SK-N-SH (cell line): ENCODE measurements around the gene ADAMTS4. TPM values are rescaled to one million over a fixed set of nuclear protein-coding genes. Genes with fewer than 3 reads are reported as not detected.
A peak's percentile ranks its signal among the peaks of the same experiment; 100 is the strongest.
"Not testable (repeated sequence)": the region's sequence is repeated elsewhere in the genome, so short reads cannot be mapped to it uniquely, and the experiment has no call there.

Source experiments
- CTCF ChIA-PET: fragments of 300-600, 350-600 bp; formaldehyde crosslinking; extraction: SDS; loops from one replicate; lab custom pipeline; 2021; lab: Yijun Ruan, JAX
- POLR2A ChIA-PET: fragments of 350-600 bp; sonication (Branson Sonifier 250); formaldehyde crosslinking; extraction: SDS; loops from one replicate; lab custom pipeline; 2020; ENCODE audit warnings: antibody characterized with exemption, inconsistent platforms; lab: Yijun Ruan, JAX
- DNase-seq: peaks from one replicate; pipeline ENCODE4 v3.0.0; 2012
- H2AFZ ChIP-seq: fragments of 200-600 bp; sonication (generic); 2 replicates; pipeline ENCODE4 v1.8.1; 2016; ENCODE audit warnings: antibody characterized with exemption, mild to moderate bottlenecking, low read depth
- H3F3A ChIP-seq: fragments of 200-600 bp; sonication (generic); replicated peaks from 2 replicates; pipeline ENCODE3; 2016; ENCODE audit warnings: antibody characterized with exemption, mild to moderate bottlenecking; ENCODE audit not compliant: insufficient read depth
- H3K27ac ChIP-seq, 2 experiments: fragments of 200-500 bp in 1 of 2; fragments of 200-600 bp in 1 of 2; sonication (Bioruptor generic) in 1 of 2; sonication (generic), shearing (Covaris generic) in 1 of 2; 2 replicates each; pipeline versions ENCODE4 v1.5.1 to v1.6.1; 2014 to 2016; ENCODE audit warnings: low read depth in 2 of 2, inconsistent platforms in 1 of 2, low read length in 1 of 2, mild to moderate bottlenecking in 1 of 2, mixed read lengths in 1 of 2
- H3K27me3 ChIP-seq: fragments of 200-600 bp; sonication (generic), shearing (Covaris generic); 2 replicates; pipeline ENCODE4 v1.6.1; 2016; ENCODE audit warnings: mixed run types; ENCODE audit not compliant: insufficient read depth
- H3K36me3 ChIP-seq, 2 experiments: fragments of 200-500 bp in 1 of 2; fragments of 200-600 bp in 1 of 2; sonication (Bioruptor generic) in 1 of 2; sonication (generic) in 1 of 2; replicated peaks in 1 of 2; 2 replicates each; pipeline versions ENCODE3 to v1.5.1; 2014 to 2016; ENCODE audit warnings: low read length in 1 of 2, mild to moderate bottlenecking in 1 of 2; ENCODE audit not compliant: insufficient read depth in 2 of 2, control insufficient read depth in 1 of 2
- H3K4me1 ChIP-seq, 2 experiments: fragments of 200-500 bp in 1 of 2; fragments of 200-600 bp in 1 of 2; sonication (Bioruptor generic) in 1 of 2; sonication (generic), shearing (Covaris generic) in 1 of 2; 2 replicates each; pipeline versions ENCODE4 v1.5.1 to v1.6.1; 2014 to 2016; ENCODE audit warnings: low read depth in 1 of 2, low read length in 1 of 2, mixed run types in 1 of 2; ENCODE audit not compliant: insufficient read depth in 2 of 2, control insufficient read depth in 1 of 2
- H3K4me2 ChIP-seq: fragments of 200-600 bp; sonication (generic), shearing (Covaris generic); 2 replicates; pipeline ENCODE4 v1.6.1; 2017; ENCODE audit warnings: mixed run types
- H3K4me3 ChIP-seq, 2 experiments: fragments of 200-500 bp in 1 of 2; fragments of 200-600 bp in 1 of 2; sonication (Bioruptor generic) in 1 of 2; sonication (generic), shearing (Covaris generic) in 1 of 2; 2 replicates each; pipeline versions ENCODE4 v1.5.1 to v1.8.1; 2014 to 2016; ENCODE audit warnings: low read depth in 2 of 2, inconsistent platforms in 1 of 2, low read length in 1 of 2, mild to moderate bottlenecking in 1 of 2, mixed read lengths in 1 of 2, moderate library complexity in 1 of 2
- H3K79me2 ChIP-seq: fragments of 200-600 bp; sonication (generic); 2 replicates; pipeline ENCODE4 v1.8.1; 2017; ENCODE audit warnings: mild to moderate bottlenecking; ENCODE audit not compliant: insufficient read depth
- H3K9ac ChIP-seq: fragments of 200-600 bp; sonication (generic); 2 replicates; pipeline ENCODE4 v1.6.1; 2017; ENCODE audit warnings: mixed run types
- H3K9me2 ChIP-seq: fragments of 200-600 bp; sonication (generic); 2 replicates; pipeline ENCODE4 v1.6.1; 2017; ENCODE audit warnings: mixed run types
- H3K9me3 ChIP-seq: fragments of 200-600 bp; sonication (generic); 2 replicates; pipeline ENCODE4 v1.6.1; 2017; ENCODE audit warnings: mixed run types, mild to moderate bottlenecking, moderate library complexity
- H4K20me1 ChIP-seq: fragments of 200-600 bp; sonication (generic); 2 replicates; pipeline ENCODE4 v1.6.1; 2017; ENCODE audit warnings: mild to moderate bottlenecking, mixed run types; ENCODE audit not compliant: insufficient read depth
- ELF1 ChIP-seq: IDR thresholded peaks from 2 replicates; pipeline ENCODE4 v1.4.0; 2012
- GATA2 ChIP-seq: sonication (generic); formaldehyde crosslinking; IDR thresholded peaks from 2 replicates; pipeline ENCODE4 v1.5.0; 2020; ENCODE audit warnings: mild to moderate bottlenecking, missing genetic modification reagents
- JUND ChIP-seq: IDR thresholded peaks from 2 replicates; pipeline ENCODE4 v1.4.0; 2012
- MEF2A ChIP-seq: IDR thresholded peaks from 2 replicates; pipeline ENCODE4 v1.4.0; 2012; ENCODE audit warnings: low read depth, borderline replicate concordance
- NFIC ChIP-seq: IDR thresholded peaks from 2 replicates; pipeline ENCODE4 v1.4.0; 2012; ENCODE audit warnings: borderline replicate concordance
- YY1 ChIP-seq: IDR thresholded peaks from 2 replicates; pipeline ENCODE4 v1.4.0; 2012; ENCODE audit warnings: low read depth, mild to moderate bottlenecking
- WGBS: methylation state at CpG from one replicate; pipeline ENCODE4 v1.1.6; 2017; ENCODE audit warnings: low lambda C conversion rate; 5-methylcytosine and 5-hydroxymethylcytosine counted together
- polyA plus RNA-seq, 3 experiments: library from polyadenylated mRNA; depleted of rRNA; stranded (reverse); fragments of >200 nt; gene quantifications; 2 replicates each; pipeline ENCODE4 v1.2.3, GENCODE V29; 2012
- TF ChIP-seq, protein P1 (sequence below): IDR thresholded peaks from 2 replicates; pipeline ENCODE4 v1.4.0; 2012; ENCODE audit warnings: low read depth, borderline replicate concordance
- TF ChIP-seq, protein P2 (sequence below): fragments of 150-350 bp; IDR thresholded peaks from 2 replicates; pipeline ENCODE4 v1.6.1; 2016; ENCODE audit warnings: mild to moderate bottlenecking, low read depth, low read length

ADAMTS4 gene
- polyA plus RNA-seq, 1 of the 3 experiments (the other 2 are of a cell fraction), result 1.2 TPM

- DNase-seq, result no peak
- CTCF ChIA-PET, result interaction anchor here (1.0 to 6.2 kb wide), 18 partner anchors 8 to 165 kb away, joined by 3 to 78 read pairs (median 12); partner anchors contain the start of genes ADAMTS4, B4GALT3, FCER1G and NDUFS2
- TF ChIP-seq NFIC (no peak), MEF2A (no peak), GATA2 (CRISPR knock-in tag) (no peak)
- TF ChIP-seq, all 33 proteins: peak for 0
- WGBS, result 89% methylated on average over 7 of the region's 7 CpGs
- no peak overlapping the region for H3K9ac ChIP-seq
- H3K4me2 ChIP-seq, result no peak overlapping the region; the same call in 1 of the 2 replicates
- peak overlapping the region in 1 of 2 experiments; percentile 67; a peak in 3 of 4 replicates for H3K27ac ChIP-seq
- H3K4me3 ChIP-seq, result no peak overlapping the region
- peaks cover 8 to 21% of the 10 kb centered on the region in 2 experiments; a peak in 3 of 4 replicates for H3K4me1 ChIP-seq
- H3K79me2 ChIP-seq, result no peaks in the 10 kb centered on the region
- peaks cover 14% of the 10 kb centered on the region for H3F3A ChIP-seq
- no peaks in the 10 kb centered on the region for H3K9me3 ChIP-seq
- no peaks in the 10 kb centered on the region for H3K9me2 ChIP-seq
- peaks cover 0 to 19% of the 10 kb centered on the region in 2 experiments for H3K36me3 ChIP-seq
- POLR2A ChIA-PET, result interaction anchor here (0.6 to 2.2 kb wide), 6 partner anchors 23 to 165 kb away, joined by 3 to 19 read pairs (median 4); partner anchors contain the start of genes ADAMTS4 and NDUFS2
- H4K20me1 ChIP-seq, result no peaks in the 10 kb centered on the region
- no peaks in the 10 kb centered on the region for H3K27me3 ChIP-seq
- peak overlapping the region; percentile 69 for H2AFZ ChIP-seq
These were observed 26.3 kb upstream of the ADAMTS4 start for GRCh38 chr1:161225178-161225533.

GRCh38 chr1:161224695-161225087 is 25.8 kb upstream of the ADAMTS4 start:
- Histone ChIP-seq H3K36me3 (peaks cover 0 to 15% of the 10 kb centered on the region in 2 experiments), H3F3A (peaks cover 14% of the 10 kb centered on the region), H3K4me1 (peaks cover 8 to 21% of the 10 kb centered on the region in 2 experiments; a peak in 3 of 4 replicates)
- H3K4me3 ChIP-seq, H3K27me3 ChIP-seq, H3K9ac ChIP-seq, H3K9me3 ChIP-seq, H2AFZ ChIP-seq, H3K4me2 ChIP-seq, DNase-seq, H3K79me2 ChIP-seq, H3K27ac ChIP-seq, H3K9me2 ChIP-seq, POLR2A ChIA-PET, H4K20me1 ChIP-seq: not testable (repeated sequence)
- 93% methylated on average over 9 of the region's 13 CpGs for WGBS
- CTCF ChIA-PET, result interaction anchor here (1.0 to 6.2 kb wide), 10 partner anchors 8 to 158 kb away, joined by 3 to 78 read pairs (median 8); partner anchors contain the start of genes B4GALT3, FCER1G, NDUFS2 and SDHC

DNA sequence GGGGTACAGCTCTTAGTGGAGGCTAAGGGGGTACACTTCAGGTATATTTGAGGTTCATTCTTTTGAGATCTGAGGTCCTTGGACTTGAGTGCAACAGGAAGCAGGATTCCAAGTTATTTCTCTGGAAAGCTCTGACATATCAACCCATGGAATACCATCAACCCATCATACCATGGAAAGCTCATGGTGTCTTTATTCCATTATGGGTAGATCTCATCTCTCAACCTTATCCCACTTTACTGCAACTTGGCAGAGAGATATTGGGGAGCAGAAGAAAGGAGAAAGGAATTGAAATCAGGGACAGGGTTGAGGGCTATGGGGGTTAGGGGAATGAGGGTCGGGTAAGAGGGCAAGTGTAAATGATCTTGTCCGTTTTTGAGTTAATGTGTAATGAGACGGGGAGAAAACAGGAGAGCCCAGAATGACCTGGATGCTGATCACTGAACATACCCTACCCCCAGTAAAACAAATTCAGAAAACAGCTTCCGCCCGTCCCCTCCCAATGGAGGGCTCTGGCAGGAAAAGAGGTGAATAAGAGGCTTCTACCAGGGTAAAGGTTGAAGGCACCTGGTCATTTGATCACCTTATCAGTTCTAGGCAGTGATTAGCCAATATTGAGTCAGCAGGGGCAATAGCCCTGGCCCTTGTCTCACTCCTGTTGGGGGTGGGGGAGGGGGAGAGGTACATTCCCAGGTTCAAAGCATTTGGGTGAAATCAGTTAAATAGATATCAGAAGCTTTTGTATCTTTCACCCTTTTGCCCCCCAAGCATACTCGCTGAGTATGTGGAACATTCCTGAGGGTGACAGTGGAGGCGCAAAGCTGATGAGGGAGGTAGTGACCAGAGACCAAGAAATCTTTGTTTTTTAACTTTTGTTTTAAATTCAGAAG is 25.2 kb upstream of the ADAMTS4 start:
- ChIA-PET CTCF (interaction anchor here (0.9 to 6.2 kb wide), 12 partner anchors 7 to 159 kb away, joined by 3 to 78 read pairs (median 10); partner anchors contain the start of genes FCER1G and NDUFS2), POLR2A (interaction anchor here (0.6 kb wide), 1 partner anchor 22 kb away, joined by 3 read pairs; the partner anchor contains the start of gene NDUFS2)
- 89% methylated on average over 7 of the region's 7 CpGs for WGBS

More for the DNA sequence above, 25.2 kb upstream of the ADAMTS4 start:
- Histone ChIP-seq H3F3A (peaks cover 14% of the 10 kb centered on the region), H3K4me2 (no peak overlapping the region), H3K9ac (no peak overlapping the region), H3K9me2 (no peaks in the 10 kb centered on the region), H3K4me1 (peaks cover 8 to 21% of the 10 kb centered on the region in 2 experiments; a peak in 3 of 4 replicates), H3K36me3 (peaks cover 0 to 8% of the 10 kb centered on the region in 2 experiments), H3K27ac (no peak overlapping the region), H4K20me1 (no peaks in the 10 kb centered on the region), H3K9me3 (no peaks in the 10 kb centered on the region), H3K4me3 (no peak overlapping the region), H3K79me2 (no peaks in the 10 kb centered on the region), H3K27me3 (no peaks in the 10 kb centered on the region), H2AFZ (no peak overlapping the region)
- TF ChIP-seq JUND (no peak), YY1 (no peak), ELF1 (no peak)
- TF ChIP-seq, protein P1, sequence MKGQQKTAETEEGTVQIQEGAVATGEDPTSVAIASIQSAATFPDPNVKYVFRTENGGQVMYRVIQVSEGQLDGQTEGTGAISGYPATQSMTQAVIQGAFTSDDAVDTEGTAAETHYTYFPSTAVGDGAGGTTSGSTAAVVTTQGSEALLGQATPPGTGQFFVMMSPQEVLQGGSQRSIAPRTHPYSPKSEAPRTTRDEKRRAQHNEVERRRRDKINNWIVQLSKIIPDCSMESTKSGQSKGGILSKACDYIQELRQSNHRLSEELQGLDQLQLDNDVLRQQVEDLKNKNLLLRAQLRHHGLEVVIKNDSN, result no peak
- TF ChIP-seq, protein P2, sequence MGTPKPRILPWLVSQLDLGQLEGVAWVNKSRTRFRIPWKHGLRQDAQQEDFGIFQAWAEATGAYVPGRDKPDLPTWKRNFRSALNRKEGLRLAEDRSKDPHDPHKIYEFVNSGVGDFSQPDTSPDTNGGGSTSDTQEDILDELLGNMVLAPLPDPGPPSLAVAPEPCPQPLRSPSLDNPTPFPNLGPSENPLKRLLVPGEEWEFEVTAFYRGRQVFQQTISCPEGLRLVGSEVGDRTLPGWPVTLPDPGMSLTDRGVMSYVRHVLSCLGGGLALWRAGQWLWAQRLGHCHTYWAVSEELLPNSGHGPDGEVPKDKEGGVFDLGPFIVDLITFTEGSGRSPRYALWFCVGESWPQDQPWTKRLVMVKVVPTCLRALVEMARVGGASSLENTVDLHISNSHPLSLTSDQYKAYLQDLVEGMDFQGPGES, result no peak
- no peak for DNase-seq
